Kidney (tissue), 14 donors: Measurements from ENCODE around the gene FKBP3. TPM values are rescaled to one million over a fixed set of nuclear protein-coding genes. Genes with fewer than 3 reads are reported as not detected.
A peak's percentile ranks its signal among the peaks of the same experiment; 100 is the strongest.

ENCODE experiments used
- DNase-seq, 5 donors: peaks; one replicate each; pipeline ENCODE4 v3.0.0-alpha.2; 2013 to 2020
- FAIRE-seq: peaks from 2 replicates; lab custom pipeline; 2012; peaks lifted over from hg19 to GRCh38; lab: Jason Lieb, UNC
- H3K27ac ChIP-seq, 2 donors: one replicate each; pipeline ENCODE4 v1.7.0; 2013; ENCODE audit warnings: low read depth in 2 of 2, low read length in 2 of 2, inconsistent platforms in 1 of 2
- H3K27me3 ChIP-seq: one replicate; pipeline ENCODE4 v1.7.1; 2013; ENCODE audit warnings: low read length, inconsistent platforms; ENCODE audit not compliant: control insufficient read depth, insufficient read depth
- H3K36me3 ChIP-seq, 3 donors: one replicate each; pipeline versions ENCODE4 v1.7.0 to v1.7.1; 2013; ENCODE audit warnings: low read length in 3 of 3, control low read depth in 1 of 3, inconsistent platforms in 1 of 3; ENCODE audit not compliant: insufficient read depth in 3 of 3, control insufficient read depth in 2 of 3
- H3K4me1 ChIP-seq, 3 donors: one replicate each; pipeline versions ENCODE4 v1.7.0 to v1.7.1; 2013; ENCODE audit warnings: low read length in 3 of 3, inconsistent platforms in 1 of 3, low read depth in 1 of 3; ENCODE audit not compliant: control insufficient read depth in 2 of 3, insufficient read depth in 2 of 3
- H3K4me3 ChIP-seq, 3 donors: one replicate each; pipeline versions ENCODE4 v1.7.0 to v1.8.1; 2013; ENCODE audit warnings: low read length in 3 of 3, control low read depth in 1 of 3, inconsistent platforms in 1 of 3
- H3K9ac ChIP-seq, 3 donors: one replicate each; pipeline versions ENCODE4 v1.7.0 to v1.7.1; 2013; ENCODE audit warnings: low read length in 3 of 3, control low read depth in 1 of 3, inconsistent platforms in 1 of 3
- H3K9me3 ChIP-seq, 3 donors: one replicate each; pipeline versions ENCODE4 v1.7.0 to v1.7.1; 2013; ENCODE audit warnings: low read length in 3 of 3, control low read depth in 1 of 3, inconsistent platforms in 1 of 3; ENCODE audit not compliant: control insufficient read depth in 2 of 3, insufficient read depth in 1 of 3
- CTCF ChIP-seq: IDR thresholded peaks from 3 replicates; pipeline ENCODE4 v1.5.1; 2012; ENCODE audit warnings: mild to moderate bottlenecking, moderate library complexity, borderline replicate concordance; ENCODE audit not compliant: insufficient read depth; ENCODE audit errors: extremely low read depth
- intact Hi-C: fragments of 100-400 bp; cut with DNase I; formaldehyde crosslinking; loops from one replicate; pipeline ENCODE4 v1.11.1; 2022
- polyA plus RNA-seq: library from polyadenylated mRNA; stranded (reverse); fragments of 350-450 nt; fragmentation: Illumina TruSeq; extraction: RNeasy Lipid Tissue Mini Kit (QIAGEN cat#74804); gene quantifications from one replicate; pipeline ENCODE4 v1.2.3, GENCODE V29; 2014; ENCODE audit warnings: low read depth, low replicate concordance; ENCODE audit not compliant: insufficient read depth
- total RNA-seq: library from RNA; stranded (reverse); fragmentation: NEBNext Ultra II Directional; extraction: Animal tissue kit (Norgen Biotek cat#: 25700); gene quantifications from one replicate; pipeline ENCODE4 v1.2.1, GENCODE V29; 2021
- donor health status: control.
- donor health status: control.
- donor health status: control.
- donor health status: control.
- donor health status: control.
- donor health status: DM: yes; HTN: yes; CAD: no.
- donor health status: Normal renal cell carcinoma (clear cell type).

FKBP3 gene
- total and polyA plus RNA-seq, 2 donors from 2014 or later = 52.7 to 122 TPM

GRCh38 chr14:45140661-45141187 lies 6.4 kb upstream of the FKBP3 start:
- Histone ChIP-seq H3K27me3 (no peaks in the 10 kb centered on the region), H3K9me3 (no peaks in the 10 kb centered on the region), H3K36me3 (no peaks in the 10 kb centered on the region), H3K9ac (no peak overlapping the region), H3K27ac (no peak overlapping the region), H3K4me3 (no peak overlapping the region), H3K4me1 (peaks cover 4 to 14% (median 6%) of the 10 kb centered on the region in 3 donors)
- DNase-seq = no peak
- TF ChIP-seq CTCF = no peak
- intact Hi-C loops = no loop called here
- FAIRE-seq = no peak

- intact Hi-C loops = no loop called here
- H3K27me3 ChIP-seq = no peaks in the 10 kb centered on the region
- H3K4me3 ChIP-seq = peak overlapping the region; percentile 92 to 99 (median 96)
- no peaks in the 10 kb centered on the region for H3K9me3 ChIP-seq
- H3K9ac ChIP-seq = peak overlapping the region; percentile 50 to 95 (median 52)
- TF ChIP-seq CTCF = no peak
- H3K27ac ChIP-seq = no peak overlapping the region
- FAIRE-seq = no peak
- no peak for DNase-seq
- peaks cover 4 to 14% (median 6%) of the 10 kb centered on the region in 3 donors for H3K4me1 ChIP-seq
- no peaks in the 10 kb centered on the region for H3K36me3 ChIP-seq
Observed at GRCh38 chr14:45136399-45136798, 2.1 kb upstream of the FKBP3 start.

- Histone ChIP-seq H3K4me3 (peak within 1 kb of the TSS; percentile 92 to 99 (median 96)), H3K27ac (peak within 1 kb of the TSS; percentile 80 to 91), H3K9ac (peak within 1 kb of the TSS; percentile 65 to 95 (median 78)), H3K9me3 (no peaks in the 10 kb centered on the region), H3K4me1 (peaks cover 4 to 14% (median 6%) of the 10 kb centered on the region in 3 donors), H3K36me3 (no peaks in the 10 kb centered on the region), H3K27me3 (no peaks in the 10 kb centered on the region)
- DNase-seq (peak; percentile 92 to 99 (median 96)), FAIRE-seq (peak; percentile 98)
- intact Hi-C loops = no loop called here
- TF ChIP-seq CTCF = no peak
Observed at GRCh38 chr14:45135659-45136395, 1.5 kb upstream of the FKBP3 start, which contains the start of gene FANCM. Gene FANCM (plus strand): TSS chr14:45135930. CDS start chr14:45136032, 102 bp downstream.
